ENCODE results near the gene ADGRA1. TPM values are rescaled to one million over a fixed set of nuclear protein-coding genes. Genes with fewer than 3 reads are reported as not detected.

ADGRA1 gene
- total and polyA plus RNA-seq, 2 experiments from 2014 or later, result 0.23 to 0.52 TPM

- no peak for TF ChIP-seq ZNF462 (CRISPR knock-in tag; IDR thresholded peaks at IDR 0.05)
- TF ChIP-seq REST (IDR thresholded peaks at IDR 0.05; ENCODE audit: unreplicated experiment), result no peak
Observed at GRCh38 chr10:133042061-133042460, 45.7 kb upstream of the ADGRA1 start (continued).

- Histone ChIP-seq H3K4me3 (no peak overlapping the region), H3K27me3 (ENCODE audit: insufficient read depth) (no peaks in the 10 kb centered on the region), H3K79me2 (replicated peaks; ENCODE audit: insufficient read depth) (no peaks in the 10 kb centered on the region), H3K9me2 (ENCODE audit: insufficient read depth) (no peaks in the 10 kb centered on the region), H3F3A (replicated peaks; ENCODE audit: low read depth) (no peaks in the 10 kb centered on the region), H4K20me1 (replicated peaks; ENCODE audit: insufficient read depth) (no peaks in the 10 kb centered on the region), H2AFZ (no peak overlapping the region), H3K36me3 (ENCODE audit: insufficient read depth) (no peaks in the 10 kb centered on the region; the same call in 1 of the 2 replicates), H3K4me2 (no peak overlapping the region), H3K4me1 (ENCODE audit: insufficient read depth) (no peaks in the 10 kb centered on the region), H3K27ac (ENCODE audit: low read depth) (no peak overlapping the region)
- Mint-ChIP-seq H3K4me1 (no peaks in the 10 kb centered on the region), H3K4me3 (no peak overlapping the region), H3K9me3 (no peaks in the 10 kb centered on the region), H3K27me3 (ENCODE audit: insufficient read depth, low read depth, poor library complexity) (peaks cover 6% of the 10 kb centered on the region), H3K36me3 (ENCODE audit: low read depth) (no peaks in the 10 kb centered on the region), H3K27ac (no peak overlapping the region)
- no peak for DNase-seq (ENCODE audit: low spot score)
- ATAC-seq, result no peak
- TF ChIP-seq ZNF331 (CRISPR knock-in tag; IDR thresholded peaks at IDR 0.05; ENCODE audit: low read depth), result no peak
- TF ChIP-seq EZH2 (IDR thresholded peaks at IDR 0.05; ENCODE audit: low read depth, unreplicated experiment), result no peak
- TF ChIP-seq REST (IDR thresholded peaks at IDR 0.05; ENCODE audit: unreplicated experiment), result no peak
- no peak for TF ChIP-seq ZNF114 (CRISPR knock-in tag; IDR thresholded peaks at IDR 0.05)
- TF ChIP-seq EZH2phosphoT487 (IDR thresholded peaks at IDR 0.05; ENCODE audit: unreplicated experiment), result no peak
- TF ChIP-seq STAT1 (IDR thresholded peaks at IDR 0.05; ENCODE audit: unreplicated experiment), result no peak
- no peak for TF ChIP-seq CTCF (conservative IDR thresholded peaks at IDR 0.05; ENCODE audit: low read depth in 2 of 2)
- no peak for TF ChIP-seq NANOG (IDR thresholded peaks at IDR 0.05; ENCODE audit: borderline replicate concordance)
- no peak for TF ChIP-seq POLR2AphosphoS5 (IDR thresholded peaks at IDR 0.05; ENCODE audit: low read depth)
- no peak for TF ChIP-seq JUNB (IDR thresholded peaks at IDR 0.05; ENCODE audit: unreplicated experiment)
Observed at GRCh38 chr10:133042816-133043215, 44.9 kb upstream of the ADGRA1 start.
